GM18526 (cell line): ENCODE data around the gene PLAAT5.

Experiments used
- POLR2A ChIP-seq: IDR thresholded peaks from 3 replicates; pipeline ENCODE4 v1.6.1; 2011; ENCODE audit not compliant: insufficient read length; ENCODE audit errors: extremely low read depth

PLAAT5 gene

GRCh38 chr11:63490551-63491239 lies at the start of gene PLAAT5:
Gene PLAAT5, minus strand, starts transcription at chr11:63491167. Its CDS starts 133 bp downstream, at chr11:63491034.
- no peak for TF ChIP-seq POLR2A

GRCh38 chr11:63537293-63538101 lies 46.5 kb upstream of the PLAAT5 start:
- TF ChIP-seq POLR2A: no peak

DNA sequence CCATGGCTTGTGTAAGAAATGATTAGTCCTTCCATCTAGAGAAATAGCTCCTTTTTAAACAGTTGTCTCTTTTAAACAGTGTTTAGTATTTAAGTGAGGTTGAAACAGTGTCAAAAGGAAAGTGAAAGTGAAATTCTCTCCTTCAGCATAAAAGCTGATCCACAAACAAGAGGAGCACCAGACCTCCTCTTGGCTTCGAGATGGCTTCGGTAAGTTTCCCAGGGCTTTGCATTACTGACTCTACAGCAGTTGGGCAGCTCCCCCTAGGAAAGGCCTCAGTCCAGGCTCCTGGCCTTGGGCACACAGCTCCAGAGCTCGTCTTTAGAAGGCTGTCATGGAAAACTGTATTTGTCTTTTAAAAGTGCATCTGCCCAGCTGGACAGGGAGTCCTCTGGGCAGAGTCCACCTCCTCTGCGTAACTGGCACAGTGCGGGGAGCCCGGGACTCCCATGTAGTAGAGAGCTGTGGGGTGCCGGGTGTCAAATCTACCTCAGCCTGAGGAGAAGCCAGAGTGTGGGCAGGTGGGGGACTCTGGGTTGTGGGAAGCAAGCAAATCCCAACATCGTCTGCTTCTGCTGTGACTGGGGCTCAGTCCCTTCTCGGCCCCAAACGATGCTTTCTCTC lies 45.8 kb upstream of the PLAAT5 start, which contains the start of gene PLAAT4:
Gene PLAAT4 (plus strand): TSS at position 140 of the 624 bp plus-strand sequence. CDS start 61 bp downstream, at position 201.
- peak; percentile 19 for TF ChIP-seq POLR2A

- TF ChIP-seq POLR2A: no peak
Measured at GRCh38 chr11:63535734-63536133, 44.8 kb upstream of the PLAAT5 start.

DNA sequence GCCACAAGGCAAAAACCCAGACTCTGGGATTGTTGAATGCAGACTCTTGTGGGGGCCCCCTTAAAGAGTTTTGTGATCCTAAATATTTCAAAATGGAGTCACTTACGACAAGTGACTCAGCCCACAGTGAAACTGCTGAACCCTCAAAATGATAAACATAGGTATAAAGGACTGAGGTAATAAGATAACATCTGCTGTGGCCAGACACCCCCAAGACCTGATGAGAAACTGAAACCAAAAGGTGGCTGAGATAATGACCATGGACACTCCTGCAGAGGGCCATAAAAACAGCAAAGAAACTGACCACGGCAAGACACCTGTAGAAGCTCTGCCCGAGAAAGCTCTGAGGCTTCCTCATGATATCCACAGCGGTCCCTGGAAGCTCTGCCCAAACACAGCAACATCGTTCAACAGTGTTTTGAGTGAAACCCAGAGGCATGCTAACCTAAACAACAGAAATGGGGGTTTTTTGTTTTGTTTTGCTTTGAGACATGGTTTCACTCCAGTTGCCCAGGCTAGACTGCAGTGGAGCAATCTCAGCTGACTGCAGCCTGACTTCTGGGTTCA lies 44.0 kb upstream of the PLAAT5 start:
- no peak for TF ChIP-seq POLR2A

DNA sequence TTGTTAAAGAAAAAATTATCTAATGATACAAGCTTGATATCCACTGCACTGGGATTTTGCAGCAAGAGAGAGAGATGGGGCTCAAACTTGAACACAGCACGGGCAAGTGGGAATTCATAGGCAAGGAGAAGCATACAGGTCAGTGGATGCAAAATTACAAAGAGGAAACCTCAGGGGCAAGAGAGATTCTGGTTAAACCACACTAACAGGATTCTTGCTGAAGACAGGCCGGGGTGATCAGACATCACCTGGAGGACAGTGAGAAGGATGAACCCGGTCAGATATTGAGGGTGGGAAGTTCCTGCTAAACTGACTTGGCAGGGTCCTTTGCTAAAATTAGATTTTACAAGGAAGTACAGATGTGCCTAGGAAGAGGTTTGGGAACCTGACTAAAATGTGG lies 43.1 kb upstream of the PLAAT5 start:
- TF ChIP-seq POLR2A: no peak

DNA sequence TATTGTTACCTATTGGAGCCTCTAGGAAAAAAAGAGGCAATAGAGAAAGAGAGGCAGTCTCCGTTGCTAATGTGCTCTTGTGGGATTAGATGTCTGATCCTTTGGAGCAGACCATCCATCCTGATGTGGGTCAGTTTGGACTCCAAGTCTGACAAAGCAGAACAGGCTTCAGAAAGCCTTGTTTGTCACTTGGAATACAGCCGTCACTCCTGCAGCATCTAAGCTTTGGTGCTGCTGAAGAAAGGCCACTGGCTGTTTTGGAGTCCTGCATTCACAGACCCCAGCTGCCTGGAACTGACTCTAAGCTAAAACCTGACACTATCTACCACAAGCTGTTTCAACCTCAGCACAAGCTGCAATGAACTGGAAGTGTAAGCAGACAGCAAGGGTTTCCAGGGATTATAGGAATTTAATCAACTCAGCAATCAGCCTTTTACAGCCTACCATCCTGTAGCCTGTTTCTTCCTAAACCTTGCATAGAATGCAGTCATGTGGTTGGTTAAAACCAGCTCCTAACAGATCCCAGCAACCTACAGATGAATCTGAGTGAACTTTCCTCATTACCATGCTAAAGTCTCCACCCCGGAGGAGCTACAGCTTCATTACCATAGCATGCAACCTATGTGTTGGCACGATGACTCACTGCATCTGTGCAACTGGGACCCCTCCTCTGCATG lies 42.0 kb upstream of the PLAAT5 start:
- TF ChIP-seq POLR2A: no peak

DNA sequence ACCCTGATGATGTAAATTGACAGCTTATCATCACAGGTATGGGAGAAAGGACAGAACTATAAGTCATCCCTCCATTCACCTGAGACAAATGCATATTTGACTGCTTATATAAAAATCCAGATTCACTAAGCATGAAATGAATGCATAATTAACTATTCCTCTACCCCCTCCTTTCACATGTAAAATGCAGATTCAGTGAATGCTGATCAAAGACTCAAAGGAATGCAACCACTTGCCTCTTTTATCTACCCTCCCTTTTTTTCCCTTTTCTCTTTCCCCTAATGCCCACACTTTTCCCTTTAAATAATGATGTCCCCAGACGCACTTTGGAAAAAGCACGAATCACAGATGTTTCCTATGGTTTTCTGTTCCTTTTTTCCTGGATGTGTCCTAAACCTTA lies 41.1 kb upstream of the PLAAT5 start:
- TF ChIP-seq POLR2A: no peak

- no peak for TF ChIP-seq POLR2A
Measured at GRCh38 chr11:63530021-63530420, 39.1 kb upstream of the PLAAT5 start.

GRCh38 chr11:63527667-63528066 lies 36.7 kb upstream of the PLAAT5 start:
- TF ChIP-seq POLR2A: no peak

- TF ChIP-seq POLR2A: no peak
Measured at GRCh38 chr11:63523151-63523550, 32.2 kb upstream of the PLAAT5 start.

- TF ChIP-seq POLR2A: no peak
Measured at GRCh38 chr11:63521896-63522295, 30.9 kb upstream of the PLAAT5 start.

DNA sequence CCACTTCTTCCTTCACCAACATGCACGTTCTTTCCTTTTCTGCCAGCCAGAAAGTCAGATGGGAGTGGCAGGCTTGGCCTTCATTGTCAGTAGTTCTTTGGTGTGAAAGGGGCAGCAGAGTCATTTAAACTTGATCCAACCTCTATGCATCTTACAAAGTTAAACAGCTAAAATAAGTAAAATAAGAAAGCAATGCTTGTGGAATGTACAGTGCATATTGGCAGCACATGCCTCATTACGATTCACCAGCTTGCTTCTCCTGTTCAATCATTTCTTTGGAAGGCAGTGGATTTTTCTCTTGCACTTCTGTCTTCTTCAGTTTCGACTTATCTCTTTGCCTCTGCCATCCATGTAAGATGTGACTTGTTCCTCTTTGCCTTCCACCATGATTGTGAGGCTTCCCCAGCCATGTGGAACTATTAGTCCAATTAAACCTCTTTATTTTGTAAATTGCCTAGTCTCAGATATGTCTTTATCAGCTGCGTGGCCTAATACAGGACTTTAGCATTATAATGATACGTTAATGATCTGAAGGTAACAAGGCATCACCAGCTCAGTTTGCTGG lies 29.7 kb upstream of the PLAAT5 start:
- TF ChIP-seq POLR2A: no peak

DNA sequence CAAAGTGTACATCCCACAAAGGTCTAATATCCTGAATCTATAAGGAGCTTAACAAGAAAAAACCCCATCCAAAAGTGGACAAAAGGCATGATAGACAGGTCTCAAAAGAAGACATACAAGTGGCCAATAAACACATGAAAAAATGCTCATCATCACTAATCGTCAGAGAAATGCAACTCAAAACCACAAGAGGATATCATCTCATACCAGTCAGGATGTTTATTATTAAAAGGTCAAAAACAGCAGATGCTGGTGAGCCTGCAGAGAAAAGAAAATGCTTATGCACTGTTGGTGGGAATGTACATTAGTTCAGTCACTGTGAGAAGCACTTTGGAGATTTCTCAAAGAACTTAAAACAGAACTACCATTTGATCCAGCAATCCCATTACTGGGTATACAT lies 27.6 kb upstream of the PLAAT5 start:
- TF ChIP-seq POLR2A: no peak

DNA sequence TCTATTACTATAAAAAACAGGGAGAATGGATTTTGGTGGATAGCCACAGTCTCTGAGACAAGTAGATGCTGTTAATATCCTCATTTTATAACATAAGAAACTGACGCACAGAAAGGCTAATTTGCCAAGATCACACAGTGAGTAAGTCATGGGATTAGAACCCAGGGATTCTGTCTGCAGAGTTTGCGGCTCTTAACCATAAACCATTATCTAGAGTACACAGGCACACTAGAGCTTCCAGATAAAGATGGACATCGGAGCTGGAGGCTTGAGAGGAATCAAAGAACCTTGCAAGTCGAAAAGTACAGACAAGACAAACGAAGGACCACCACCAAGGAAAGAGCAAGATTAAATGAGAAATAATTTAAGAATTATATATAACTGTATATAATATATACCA lies 26.2 kb upstream of the PLAAT5 start:
- no peak for TF ChIP-seq POLR2A

GRCh38 chr11:63516109-63516508 lies 25.1 kb upstream of the PLAAT5 start:
- no peak for TF ChIP-seq POLR2A
